Activated naive CD8-positive, alpha-beta T cell treated with anti-CD3 and anti-CD28 coated beads, Interleukin-2, amount 50 U/mL, for 24 hours (primary cell): ENCODE data around the gene ATP6AP2.
A peak's percentile ranks its signal among the peaks of the same experiment; 100 is the strongest.
"Not testable (repeated sequence)": the region's sequence is repeated elsewhere in the genome, so short reads cannot be mapped to it uniquely, and the experiment has no call there.

ENCODE experiments used
- ATAC-seq: fragments of 150-1000 bp; cut with Tn5 transposase; one replicate; pipeline ENCODE4 v1.10.0; 2021
- DNase-seq: peaks from one replicate; pipeline ENCODE4 v3.0.0; 2021
- H3K27ac Mint-ChIP-seq: one replicate; pipeline ENCODE4 v1.8.0; 2021; ENCODE audit warnings: mild to moderate bottlenecking, mixed read lengths
- H3K27me3 Mint-ChIP-seq: one replicate; pipeline ENCODE4 v1.8.0; 2021; ENCODE audit warnings: mixed read lengths
- H3K36me3 Mint-ChIP-seq: one replicate; pipeline ENCODE4 v1.8.0; 2021; ENCODE audit warnings: low read depth, mixed read lengths
- H3K4me1 Mint-ChIP-seq: one replicate; pipeline ENCODE4 v1.8.0; 2021; ENCODE audit warnings: mixed read lengths
- H3K4me3 Mint-ChIP-seq: one replicate; pipeline ENCODE4 v1.8.0; 2021; ENCODE audit warnings: mild to moderate bottlenecking, moderate library complexity, mixed read lengths
- H3K9me3 Mint-ChIP-seq: one replicate; pipeline ENCODE4 v1.8.0; 2021; ENCODE audit warnings: mixed read lengths

The ATP6AP2 gene

GRCh38 chrX:40587623-40588022, 6.9 kb downstream of the ATP6AP2 start:
- peak; percentile 21 for ATAC-seq
- not testable (repeated sequence) for H3K4me3 Mint-ChIP-seq, H3K9me3 Mint-ChIP-seq, H3K27ac Mint-ChIP-seq, DNase-seq, H3K27me3 Mint-ChIP-seq
- H3K36me3 Mint-ChIP-seq = peaks cover 14% of the 10 kb centered on the region
- peaks cover 50% of the 10 kb centered on the region for H3K4me1 Mint-ChIP-seq

- H3K27ac Mint-ChIP-seq = peak overlapping the region; percentile 68
- H3K9me3 Mint-ChIP-seq, H3K27me3 Mint-ChIP-seq, DNase-seq, H3K4me3 Mint-ChIP-seq: not testable (repeated sequence)
- peaks cover 46% of the 10 kb centered on the region for H3K4me1 Mint-ChIP-seq
- peak; percentile 97 for ATAC-seq
- peaks cover 21% of the 10 kb centered on the region for H3K36me3 Mint-ChIP-seq
Observed at GRCh38 chrX:40589616-40590321, 9.0 kb downstream of the ATP6AP2 start.

- Mint-ChIP-seq H3K9me3 (no peaks in the 10 kb centered on the region), H3K27me3 (no peaks in the 10 kb centered on the region), H3K4me3 (no peak overlapping the region), H3K27ac (no peak overlapping the region), H3K36me3 (peaks cover 28% of the 10 kb centered on the region), H3K4me1 (no peaks in the 10 kb centered on the region)
- DNase-seq (no peak), ATAC-seq (no peak)
Observed at GRCh38 chrX:40603446-40603845, 22.7 kb downstream of the ATP6AP2 start.

GRCh38 chrX:40607381-40607780, 26.6 kb downstream of the ATP6AP2 start:
- ATAC-seq (no peak), DNase-seq (no peak)
- peaks cover 8% of the 10 kb centered on the region for H3K36me3 Mint-ChIP-seq
- H3K4me3 Mint-ChIP-seq = no peak overlapping the region
- no peaks in the 10 kb centered on the region for H3K4me1 Mint-ChIP-seq
- H3K27ac Mint-ChIP-seq = no peak overlapping the region
- H3K9me3 Mint-ChIP-seq = no peaks in the 10 kb centered on the region
- H3K27me3 Mint-ChIP-seq = no peaks in the 10 kb centered on the region

- DNase-seq = no peak
- ATAC-seq = no peak
- H3K27ac Mint-ChIP-seq = no peak overlapping the region
- no peaks in the 10 kb centered on the region for H3K27me3 Mint-ChIP-seq
- H3K4me3 Mint-ChIP-seq = no peak overlapping the region
- no peaks in the 10 kb centered on the region for H3K36me3 Mint-ChIP-seq
- peaks cover 2% of the 10 kb centered on the region for H3K4me1 Mint-ChIP-seq
- no peaks in the 10 kb centered on the region for H3K9me3 Mint-ChIP-seq
Observed at GRCh38 chrX:40612511-40612910, 31.7 kb downstream of the ATP6AP2 start.

- Mint-ChIP-seq H3K9me3 (no peaks in the 10 kb centered on the region), H3K4me1 (peaks cover 3% of the 10 kb centered on the region), H3K27ac (no peak overlapping the region), H3K4me3 (no peak overlapping the region), H3K36me3 (no peaks in the 10 kb centered on the region), H3K27me3 (no peaks in the 10 kb centered on the region)
- no peak for DNase-seq
- no peak for ATAC-seq
Observed at GRCh38 chrX:40615976-40616375, 35.2 kb downstream of the ATP6AP2 start.

- no peak for DNase-seq
Observed at GRCh38 chrX:40617566-40617965, 36.8 kb downstream of the ATP6AP2 start.

GRCh38 chrX:40622479-40623138, 41.8 kb downstream of the ATP6AP2 start:
- Mint-ChIP-seq H3K9me3 (no peaks in the 10 kb centered on the region), H3K27ac (no peak overlapping the region)
- ATAC-seq = no peak

More at GRCh38 chrX:40617566-40617965, 36.8 kb downstream of the ATP6AP2 start:
- no peak overlapping the region for H3K4me3 Mint-ChIP-seq
- peaks cover 3% of the 10 kb centered on the region for H3K4me1 Mint-ChIP-seq
- no peaks in the 10 kb centered on the region for H3K27me3 Mint-ChIP-seq
- ATAC-seq = no peak
- H3K9me3 Mint-ChIP-seq = no peaks in the 10 kb centered on the region
- no peaks in the 10 kb centered on the region for H3K36me3 Mint-ChIP-seq
- no peak overlapping the region for H3K27ac Mint-ChIP-seq

GRCh38 chrX:40623139-40623536, 42.4 kb downstream of the ATP6AP2 start, which contains the start of gene MPC1L:
Gene MPC1L, plus strand, starts transcription at chrX:40623428. Its CDS starts 138 bp downstream, at chrX:40623566.
- Mint-ChIP-seq H3K27ac (no peak within 1 kb of the TSS), H3K36me3 (peaks cover 3% of the 10 kb centered on the region), H3K9me3 (no peaks in the 10 kb centered on the region), H3K27me3 (no peaks in the 10 kb centered on the region), H3K4me1 (no peaks in the 10 kb centered on the region), H3K4me3 (no peak within 1 kb of the TSS)
- DNase-seq = no peak
- no peak for ATAC-seq

More at GRCh38 chrX:40622479-40623138, 41.8 kb downstream of the ATP6AP2 start:
- Mint-ChIP-seq H3K36me3 (no peaks in the 10 kb centered on the region), H3K4me3 (no peak overlapping the region), H3K27me3 (no peaks in the 10 kb centered on the region), H3K4me1 (no peaks in the 10 kb centered on the region)
- DNase-seq = no peak

GRCh38 chrX:40623665-40624064, 42.9 kb downstream of the ATP6AP2 start:
- no peak for ATAC-seq
- Mint-ChIP-seq H3K4me3 (no peak overlapping the region), H3K27me3 (no peaks in the 10 kb centered on the region), H3K9me3 (no peaks in the 10 kb centered on the region), H3K27ac (no peak overlapping the region), H3K4me1 (no peaks in the 10 kb centered on the region), H3K36me3 (peaks cover 6% of the 10 kb centered on the region)
- DNase-seq = no peak

- Mint-ChIP-seq H3K4me1 (no peaks in the 10 kb centered on the region), H3K4me3 (no peak overlapping the region), H3K27ac (no peak overlapping the region), H3K27me3 (no peaks in the 10 kb centered on the region), H3K36me3 (peaks cover 6% of the 10 kb centered on the region), H3K9me3 (no peaks in the 10 kb centered on the region)
- DNase-seq (no peak), ATAC-seq (no peak)
Observed at GRCh38 chrX:40625294-40625693, 44.5 kb downstream of the ATP6AP2 start.

- DNase-seq (no peak), ATAC-seq (no peak)
- H3K27me3 Mint-ChIP-seq = no peaks in the 10 kb centered on the region
- H3K27ac Mint-ChIP-seq = no peak overlapping the region
- peaks cover 16% of the 10 kb centered on the region for H3K36me3 Mint-ChIP-seq
- H3K4me1 Mint-ChIP-seq = peaks cover 8% of the 10 kb centered on the region
- no peaks in the 10 kb centered on the region for H3K9me3 Mint-ChIP-seq
- no peak overlapping the region for H3K4me3 Mint-ChIP-seq
Observed at GRCh38 chrX:40628506-40628905, 47.7 kb downstream of the ATP6AP2 start.

- Mint-ChIP-seq H3K27me3 (no peaks in the 10 kb centered on the region), H3K4me3 (no peak overlapping the region), H3K4me1 (peaks cover 11% of the 10 kb centered on the region), H3K36me3 (peaks cover 34% of the 10 kb centered on the region), H3K27ac (peak overlapping the region; percentile 70), H3K9me3 (no peaks in the 10 kb centered on the region)
- DNase-seq (no peak), ATAC-seq (no peak)
Observed at GRCh38 chrX:40632199-40632598, 51.4 kb downstream of the ATP6AP2 start.

GRCh38 chrX:40637687-40638086, 56.9 kb downstream of the ATP6AP2 start:
- Mint-ChIP-seq H3K4me1 (peaks cover 22% of the 10 kb centered on the region), H3K4me3 (no peak overlapping the region), H3K36me3 (peaks cover 35% of the 10 kb centered on the region), H3K9me3 (no peaks in the 10 kb centered on the region), H3K27ac (no peak overlapping the region), H3K27me3 (no peaks in the 10 kb centered on the region)
- ATAC-seq (no peak), DNase-seq (no peak)

GRCh38 chrX:40644176-40644575, 63.4 kb downstream of the ATP6AP2 start:
- peak overlapping the region; percentile 89 for H3K4me3 Mint-ChIP-seq
- no peak for ATAC-seq
- no peaks in the 10 kb centered on the region for H3K9me3 Mint-ChIP-seq
- H3K36me3 Mint-ChIP-seq = peaks cover 20% of the 10 kb centered on the region
- peaks cover 41% of the 10 kb centered on the region for H3K4me1 Mint-ChIP-seq
- peak overlapping the region; percentile 83 for H3K27ac Mint-ChIP-seq
- no peak for DNase-seq
- no peaks in the 10 kb centered on the region for H3K27me3 Mint-ChIP-seq
